Cardiac muscle cell (in vitro differentiated cells and primary cell): ENCODE data around the gene ZNF446. TPM values are rescaled to one million over a fixed set of nuclear protein-coding genes. Genes with fewer than 3 reads are reported as not detected.

Experiments
- DNase-seq, 2 donors: peaks; one replicate each; pipeline versions ENCODE4 v3.0.0 to v3.0.0-alpha.2; 2010 to 2017; ENCODE audit warnings: low read depth in 1 of 2, low spot score in 1 of 2
- H3K27ac ChIP-seq: fragments of 200-600 bp; sonication (generic); 2 replicates; pipeline ENCODE4 v1.5.1; 2016
- H3K27me3 ChIP-seq: fragments of 200-600 bp; sonication (generic); 2 replicates; pipeline ENCODE4 v1.6.0; 2016; ENCODE audit warnings: control low read depth
- H3K36me3 ChIP-seq: fragments of 200-600 bp; sonication (generic); 2 replicates; pipeline ENCODE4 v1.5.1; 2016; ENCODE audit warnings: control low read depth
- H3K4me1 ChIP-seq: fragments of 200-600 bp; sonication (generic); 2 replicates; pipeline ENCODE4 v1.8.1; 2017; ENCODE audit warnings: low read depth, mild to moderate bottlenecking, mixed run types
- H3K4me3 ChIP-seq: fragments of 200-600 bp; sonication (generic); 2 replicates; pipeline ENCODE4 v1.5.1; 2016; ENCODE audit warnings: mild to moderate bottlenecking
- H3K9me3 ChIP-seq: fragments of 200-600 bp; sonication (generic); 2 replicates; pipeline ENCODE4 v1.5.1; 2017; ENCODE audit warnings: low read depth, mild to moderate bottlenecking, control low read depth
- polyA plus RNA-seq: library from polyadenylated mRNA; unstranded; fragments of >200 nt; fragmentation: Nextera tagmentation; extraction: Ambion mirVana; gene quantifications from 2 replicates; pipeline ENCODE4 v1.2.1, GENCODE V29; 2016
- total RNA-seq: library from RNA; depleted of rRNA; stranded (reverse); fragments of >200 nt; gene quantifications from 2 replicates; pipeline ENCODE4 v1.2.3, GENCODE V29; 2016
- TF ChIP-seq, protein P1 (sequence below): IDR thresholded peaks from 2 replicates; pipeline ENCODE4 v1.5.1; 2012; ENCODE audit warnings: low read depth, mild to moderate bottlenecking, low read length

ZNF446 gene
- total and polyA plus RNA-seq, 2 experiments from 2014 or later, result 16.3 to 41.1 TPM

- no peaks in the 10 kb centered on the region for H3K9me3 ChIP-seq
- TF ChIP-seq, protein P1, sequence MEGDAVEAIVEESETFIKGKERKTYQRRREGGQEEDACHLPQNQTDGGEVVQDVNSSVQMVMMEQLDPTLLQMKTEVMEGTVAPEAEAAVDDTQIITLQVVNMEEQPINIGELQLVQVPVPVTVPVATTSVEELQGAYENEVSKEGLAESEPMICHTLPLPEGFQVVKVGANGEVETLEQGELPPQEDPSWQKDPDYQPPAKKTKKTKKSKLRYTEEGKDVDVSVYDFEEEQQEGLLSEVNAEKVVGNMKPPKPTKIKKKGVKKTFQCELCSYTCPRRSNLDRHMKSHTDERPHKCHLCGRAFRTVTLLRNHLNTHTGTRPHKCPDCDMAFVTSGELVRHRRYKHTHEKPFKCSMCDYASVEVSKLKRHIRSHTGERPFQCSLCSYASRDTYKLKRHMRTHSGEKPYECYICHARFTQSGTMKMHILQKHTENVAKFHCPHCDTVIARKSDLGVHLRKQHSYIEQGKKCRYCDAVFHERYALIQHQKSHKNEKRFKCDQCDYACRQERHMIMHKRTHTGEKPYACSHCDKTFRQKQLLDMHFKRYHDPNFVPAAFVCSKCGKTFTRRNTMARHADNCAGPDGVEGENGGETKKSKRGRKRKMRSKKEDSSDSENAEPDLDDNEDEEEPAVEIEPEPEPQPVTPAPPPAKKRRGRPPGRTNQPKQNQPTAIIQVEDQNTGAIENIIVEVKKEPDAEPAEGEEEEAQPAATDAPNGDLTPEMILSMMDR, result no peak
- no peaks in the 10 kb centered on the region for H3K27me3 ChIP-seq
- no peak overlapping the region for H3K4me3 ChIP-seq
- H3K27ac ChIP-seq, result no peak overlapping the region
- peaks cover 10% of the 10 kb centered on the region for H3K4me1 ChIP-seq
- no peak for DNase-seq
- peaks cover 9% of the 10 kb centered on the region for H3K36me3 ChIP-seq
Measured at GRCh38 chr19:58479303-58479702, 3.2 kb downstream of the ZNF446 start.

DNA sequence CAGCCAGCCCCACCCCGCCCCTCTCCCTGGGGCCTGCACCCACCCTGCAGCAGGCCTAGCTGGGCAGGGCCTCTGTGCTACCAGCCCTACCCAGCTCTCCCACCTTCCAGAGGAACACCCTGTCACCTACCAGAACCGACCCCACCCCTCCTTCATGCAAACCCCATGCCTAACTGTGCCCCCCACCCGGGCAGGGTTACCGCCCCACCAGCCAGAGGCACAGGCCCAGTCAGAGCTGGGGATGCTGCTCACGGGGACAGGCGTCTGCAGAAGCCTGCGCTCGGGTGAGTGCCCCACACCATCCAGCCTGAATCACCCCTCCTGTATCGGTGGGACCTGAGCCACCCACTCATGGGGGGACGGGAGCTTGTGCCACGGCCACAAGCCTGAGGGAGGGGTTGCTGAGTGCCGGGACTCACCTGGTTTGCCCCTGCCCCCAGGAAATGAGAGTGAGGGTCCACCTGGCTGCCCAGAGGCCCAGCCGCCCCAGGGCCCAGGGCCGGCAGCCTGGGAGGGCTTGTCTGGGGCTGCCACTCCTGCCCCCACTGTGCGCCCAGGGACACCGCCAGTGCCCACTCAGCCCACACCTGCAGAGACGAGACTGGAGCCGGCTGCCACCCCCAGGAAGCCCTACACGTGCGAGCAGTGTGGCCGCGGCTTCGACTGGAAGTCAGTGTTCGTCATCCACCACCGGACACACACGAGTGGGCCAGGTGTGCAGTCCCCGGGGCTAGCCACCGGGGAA lies 3.8 kb downstream of the ZNF446 start:
- DNase-seq, result no peak
- Histone ChIP-seq H3K36me3 (peaks cover 9% of the 10 kb centered on the region), H3K27ac (no peak overlapping the region), H3K4me1 (peaks cover 10% of the 10 kb centered on the region), H3K4me3 (no peak overlapping the region), H3K27me3 (no peaks in the 10 kb centered on the region), H3K9me3 (no peaks in the 10 kb centered on the region)
- TF ChIP-seq, protein P1, result no peak

- TF ChIP-seq, protein P1, result no peak
- Histone ChIP-seq H3K9me3 (no peaks in the 10 kb centered on the region), H3K36me3 (peaks cover 9% of the 10 kb centered on the region), H3K4me1 (peaks cover 10% of the 10 kb centered on the region), H3K27ac (no peak overlapping the region), H3K27me3 (no peaks in the 10 kb centered on the region), H3K4me3 (no peak overlapping the region)
- DNase-seq, result no peak
Measured at GRCh38 chr19:58480481-58480830, 4.3 kb downstream of the ZNF446 start.

DNA sequence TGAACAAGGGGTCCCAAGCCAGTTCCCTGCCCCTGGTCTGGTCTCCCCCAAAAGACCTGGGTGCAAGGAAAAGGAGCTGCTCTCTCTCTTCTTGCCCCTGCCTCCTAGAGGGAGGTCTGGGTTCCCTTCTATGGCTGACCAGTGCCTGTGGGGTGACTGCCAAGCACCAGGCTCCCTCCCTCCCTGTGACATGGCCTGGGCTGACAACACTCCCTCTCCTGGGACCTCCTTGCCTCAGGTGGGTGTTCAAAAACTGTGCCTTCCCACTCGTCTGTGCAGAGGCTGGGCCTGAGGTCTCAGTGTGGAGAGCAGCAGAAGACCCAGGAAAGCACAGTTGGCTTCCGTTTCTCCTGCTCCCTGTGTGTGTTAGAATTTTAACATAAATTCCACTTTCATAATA lies 4.7 kb downstream of the ZNF446 start:
- peaks cover 9% of the 10 kb centered on the region for H3K36me3 ChIP-seq
- no peak for DNase-seq
- H3K4me1 ChIP-seq, result peaks cover 10% of the 10 kb centered on the region
- TF ChIP-seq, protein P1, result no peak
- H3K27me3 ChIP-seq, result no peaks in the 10 kb centered on the region
- H3K9me3 ChIP-seq, result no peaks in the 10 kb centered on the region
- no peak overlapping the region for H3K27ac ChIP-seq
- no peak overlapping the region for H3K4me3 ChIP-seq

DNA sequence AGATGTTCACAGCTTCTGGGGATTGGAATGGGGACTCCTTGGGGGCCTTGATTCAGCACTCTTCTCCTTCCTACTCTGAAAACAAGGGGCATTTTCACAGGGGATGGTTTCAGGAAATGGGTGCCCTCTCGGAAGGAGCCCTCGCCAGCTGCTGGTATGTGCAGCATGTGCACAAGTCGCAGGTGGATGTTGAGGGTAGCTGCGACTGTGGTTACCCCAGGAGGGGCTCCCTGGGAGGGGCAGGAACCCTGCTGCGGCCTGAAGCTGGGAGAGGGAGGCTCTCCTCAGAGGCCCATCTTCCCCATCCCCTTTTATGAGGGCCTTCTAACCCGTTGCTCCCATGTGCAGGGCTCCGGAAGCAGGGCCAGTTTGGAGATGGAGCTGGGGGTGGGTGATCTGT lies 6.2 kb downstream of the ZNF446 start:
- no peak for DNase-seq
- H3K27ac ChIP-seq, result no peak overlapping the region
- H3K4me1 ChIP-seq, result peaks cover 1% of the 10 kb centered on the region
- TF ChIP-seq, protein P1, result no peak
- no peaks in the 10 kb centered on the region for H3K27me3 ChIP-seq
- H3K36me3 ChIP-seq, result peaks cover 9% of the 10 kb centered on the region
- no peak overlapping the region for H3K4me3 ChIP-seq
- H3K9me3 ChIP-seq, result no peaks in the 10 kb centered on the region
